GM06990 (cell line): Measurements from ENCODE around the gene LEP.

Experiments used
- DNase-seq: peaks from one replicate; pipeline ENCODE4 v3.0.0-alpha.2; 2011; ENCODE audit not compliant: insufficient read length; ENCODE audit errors: extremely low read depth
- H3K27me3 ChIP-seq: replicated peaks from 2 replicates; pipeline ENCODE4 v1.6.0; 2011; ENCODE audit warnings: low read length; ENCODE audit not compliant: control insufficient read depth, insufficient read depth
- H3K36me3 ChIP-seq: 2 replicates; pipeline ENCODE4 v1.5.1; 2011; ENCODE audit warnings: low read length; ENCODE audit not compliant: control insufficient read depth, insufficient read depth
- H3K4me3 ChIP-seq: replicated peaks from 2 replicates; pipeline ENCODE4 v1.5.1; 2011; ENCODE audit warnings: low read depth, mild to moderate bottlenecking, control low read depth, low read length
- TF ChIP-seq, protein P1 (sequence below): IDR thresholded peaks from 2 replicates; pipeline ENCODE4 v1.5.1; 2011; ENCODE audit warnings: low read length, control low read depth, mild to moderate bottlenecking, inconsistent platforms; ENCODE audit not compliant: insufficient read depth, poor library complexity, severe bottlenecking

The LEP gene

DNA sequence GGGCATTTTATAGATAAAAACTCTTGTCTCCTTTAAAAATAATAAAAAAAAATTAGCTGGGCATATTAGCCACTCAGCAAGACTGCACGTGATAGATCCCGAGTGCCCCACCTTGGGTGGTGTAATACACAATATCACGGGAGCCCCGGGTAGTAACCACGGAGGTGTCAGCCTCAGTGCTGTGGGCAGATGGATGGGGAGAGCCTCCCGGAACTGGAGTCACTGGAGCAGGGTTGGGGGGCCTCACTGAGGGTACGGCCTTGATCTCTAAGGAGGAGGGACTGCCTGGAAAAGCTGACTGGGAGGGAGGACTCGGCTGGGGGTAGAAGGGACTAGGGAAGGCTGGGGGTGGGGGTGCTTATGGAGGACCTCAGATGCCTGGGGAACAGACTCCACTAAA, 12.6 kb downstream of the LEP start:
- Histone ChIP-seq H3K36me3 (no peaks in the 10 kb centered on the region), H3K27me3 (no peaks in the 10 kb centered on the region), H3K4me3 (no peak overlapping the region)
- no peak for DNase-seq
- TF ChIP-seq, protein P1, sequence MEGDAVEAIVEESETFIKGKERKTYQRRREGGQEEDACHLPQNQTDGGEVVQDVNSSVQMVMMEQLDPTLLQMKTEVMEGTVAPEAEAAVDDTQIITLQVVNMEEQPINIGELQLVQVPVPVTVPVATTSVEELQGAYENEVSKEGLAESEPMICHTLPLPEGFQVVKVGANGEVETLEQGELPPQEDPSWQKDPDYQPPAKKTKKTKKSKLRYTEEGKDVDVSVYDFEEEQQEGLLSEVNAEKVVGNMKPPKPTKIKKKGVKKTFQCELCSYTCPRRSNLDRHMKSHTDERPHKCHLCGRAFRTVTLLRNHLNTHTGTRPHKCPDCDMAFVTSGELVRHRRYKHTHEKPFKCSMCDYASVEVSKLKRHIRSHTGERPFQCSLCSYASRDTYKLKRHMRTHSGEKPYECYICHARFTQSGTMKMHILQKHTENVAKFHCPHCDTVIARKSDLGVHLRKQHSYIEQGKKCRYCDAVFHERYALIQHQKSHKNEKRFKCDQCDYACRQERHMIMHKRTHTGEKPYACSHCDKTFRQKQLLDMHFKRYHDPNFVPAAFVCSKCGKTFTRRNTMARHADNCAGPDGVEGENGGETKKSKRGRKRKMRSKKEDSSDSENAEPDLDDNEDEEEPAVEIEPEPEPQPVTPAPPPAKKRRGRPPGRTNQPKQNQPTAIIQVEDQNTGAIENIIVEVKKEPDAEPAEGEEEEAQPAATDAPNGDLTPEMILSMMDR = no peak

DNA sequence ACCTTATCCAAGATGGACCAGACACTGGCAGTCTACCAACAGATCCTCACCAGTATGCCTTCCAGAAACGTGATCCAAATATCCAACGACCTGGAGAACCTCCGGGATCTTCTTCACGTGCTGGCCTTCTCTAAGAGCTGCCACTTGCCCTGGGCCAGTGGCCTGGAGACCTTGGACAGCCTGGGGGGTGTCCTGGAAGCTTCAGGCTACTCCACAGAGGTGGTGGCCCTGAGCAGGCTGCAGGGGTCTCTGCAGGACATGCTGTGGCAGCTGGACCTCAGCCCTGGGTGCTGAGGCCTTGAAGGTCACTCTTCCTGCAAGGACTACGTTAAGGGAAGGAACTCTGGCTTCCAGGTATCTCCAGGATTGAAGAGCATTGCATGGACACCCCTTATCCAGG, 13.4 kb downstream of the LEP start:
- TF ChIP-seq, protein P1 = no peak
- no peak for DNase-seq
- H3K36me3 ChIP-seq = no peaks in the 10 kb centered on the region
- no peak overlapping the region for H3K4me3 ChIP-seq
- no peaks in the 10 kb centered on the region for H3K27me3 ChIP-seq

DNA sequence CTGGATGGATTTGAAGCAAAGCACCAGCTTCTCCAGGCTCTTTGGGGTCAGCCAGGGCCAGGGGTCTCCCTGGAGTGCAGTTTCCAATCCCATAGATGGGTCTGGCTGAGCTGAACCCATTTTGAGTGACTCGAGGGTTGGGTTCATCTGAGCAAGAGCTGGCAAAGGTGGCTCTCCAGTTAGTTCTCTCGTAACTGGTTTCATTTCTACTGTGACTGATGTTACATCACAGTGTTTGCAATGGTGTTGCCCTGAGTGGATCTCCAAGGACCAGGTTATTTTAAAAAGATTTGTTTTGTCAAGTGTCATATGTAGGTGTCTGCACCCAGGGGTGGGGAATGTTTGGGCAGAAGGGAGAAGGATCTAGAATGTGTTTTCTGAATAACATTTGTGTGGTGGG, 14.2 kb downstream of the LEP start:
- TF ChIP-seq, protein P1 = no peak
- Histone ChIP-seq H3K27me3 (no peaks in the 10 kb centered on the region), H3K4me3 (no peak overlapping the region), H3K36me3 (no peaks in the 10 kb centered on the region)
- no peak for DNase-seq

DNA sequence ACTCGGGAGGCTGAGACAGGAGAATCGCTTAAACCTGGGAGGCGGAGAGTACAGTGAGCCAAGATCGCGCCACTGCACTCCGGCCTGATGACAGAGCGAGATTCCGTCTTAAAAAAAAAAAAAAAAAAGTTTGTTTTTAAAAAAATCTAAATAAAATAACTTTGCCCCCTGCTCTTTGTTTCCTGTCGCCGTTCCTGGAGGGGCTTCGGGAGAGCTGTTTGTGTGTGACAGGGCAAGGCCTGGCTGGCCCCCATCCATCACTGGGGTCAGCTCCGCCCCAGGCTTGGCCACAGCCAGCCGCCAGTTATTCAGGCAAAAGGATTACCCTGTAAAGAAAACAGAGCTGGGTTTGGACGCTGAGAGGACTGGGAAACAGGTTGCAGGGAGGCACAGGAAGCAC, 16.4 kb downstream of the LEP start:
- Histone ChIP-seq H3K27me3 (no peaks in the 10 kb centered on the region), H3K4me3 (no peak overlapping the region), H3K36me3 (no peaks in the 10 kb centered on the region)
- no peak for DNase-seq
- TF ChIP-seq, protein P1 = no peak

DNA sequence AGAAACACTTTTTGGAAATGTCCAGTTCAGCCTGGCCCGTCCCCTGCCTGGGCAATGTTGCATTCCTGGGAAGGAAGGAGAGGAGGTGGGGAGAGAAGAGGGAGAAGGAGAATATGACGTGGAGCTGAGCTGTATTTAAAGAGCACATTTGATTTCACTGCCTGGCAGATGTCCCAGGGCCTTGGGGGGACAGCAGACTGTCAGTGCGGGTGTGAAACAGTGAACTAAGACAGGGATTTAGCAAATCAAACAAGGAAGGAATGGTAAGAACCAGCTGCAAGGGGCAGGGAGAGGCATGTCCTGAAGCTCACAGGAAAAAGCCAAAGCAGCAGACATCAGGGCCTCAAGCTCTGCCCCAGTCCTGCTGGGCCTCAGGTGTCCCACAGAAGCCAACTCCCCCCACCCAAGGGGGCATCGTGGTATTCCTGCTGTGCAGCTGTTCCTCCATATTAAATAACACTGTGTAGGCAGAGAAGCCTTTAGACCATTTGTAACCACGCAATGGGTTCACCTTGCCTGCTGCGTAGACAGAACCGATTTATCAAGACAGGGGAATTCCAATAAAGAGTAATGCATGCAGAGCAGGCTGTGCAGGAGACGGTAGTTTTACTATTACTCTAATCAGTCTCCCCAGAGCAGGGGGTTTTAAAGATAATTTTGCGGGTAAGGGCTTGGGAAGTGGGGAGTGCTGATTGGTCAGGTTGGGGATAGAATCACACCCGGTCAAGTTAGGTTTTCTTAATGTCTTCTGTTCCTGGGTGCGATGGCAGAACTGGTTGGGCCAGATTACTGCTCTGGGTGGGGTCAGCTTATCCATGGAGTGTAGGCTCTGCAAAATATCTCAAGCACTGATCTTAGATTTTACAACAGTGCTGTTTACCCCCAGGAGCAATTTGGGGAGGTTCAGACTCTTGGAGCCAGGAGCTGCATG, 18.3 kb downstream of the LEP start:
- H3K4me3 ChIP-seq = no peak overlapping the region
- H3K27me3 ChIP-seq = no peaks in the 10 kb centered on the region
- DNase-seq = no peak
- TF ChIP-seq, protein P1 = no peak
- no peaks in the 10 kb centered on the region for H3K36me3 ChIP-seq
